Activated T-helper 1 cell treated with anti-CD3 and anti-CD28 coated beads, Interleukin-12 subunit alpha, Interleukin-12 subunit beta, Interleukin-2, Interleukin-4 antibody, amounts not matched to agents 30 ng/mL and 10 ng/mL and 1 ng/mL, durations not matched to agents 14 hours and 24 hours and 36 hours (primary cell): ENCODE results near the gene LMOD2. TPM values are rescaled to one million over a fixed set of nuclear protein-coding genes. Genes with fewer than 3 reads are reported as not detected.
"Not testable (repeated sequence)": the region's sequence is repeated elsewhere in the genome, so short reads cannot be mapped to it uniquely, and the experiment has no call there.

Experiments
- DNase-seq: peaks from one replicate; pipeline ENCODE4 v3.0.0; 2021; ENCODE audit warnings: low spot score
- H3K27ac Mint-ChIP-seq: one replicate; pipeline ENCODE4 v1.8.0; 2021; ENCODE audit warnings: mild to moderate bottlenecking, mixed read lengths
- H3K27me3 Mint-ChIP-seq: one replicate; pipeline ENCODE4 v1.8.0; 2022; ENCODE audit warnings: mild to moderate bottlenecking, moderate library complexity, mixed read lengths; ENCODE audit not compliant: insufficient read depth
- H3K36me3 Mint-ChIP-seq: one replicate; pipeline ENCODE4 v1.8.0; 2021; ENCODE audit warnings: low read depth, mixed read lengths
- H3K4me1 Mint-ChIP-seq: one replicate; pipeline ENCODE4 v1.8.0; 2021; ENCODE audit warnings: low read depth, mixed read lengths
- H3K4me3 Mint-ChIP-seq: one replicate; pipeline ENCODE4 v1.8.0; 2021; ENCODE audit warnings: mild to moderate bottlenecking, moderate library complexity, mixed read lengths
- H3K9me3 Mint-ChIP-seq: one replicate; pipeline ENCODE4 v1.8.0; 2021; ENCODE audit warnings: mixed read lengths
- intact Hi-C: fragments of 100-400 bp; cut with micrococcal nuclease; formaldehyde crosslinking; loops from one replicate; pipeline ENCODE4 v1.15.1; 2024
- total RNA-seq: library from RNA; stranded (reverse); gene quantifications from 2 replicates; pipeline ENCODE4 v1.2.3, GENCODE V29; 2022

LMOD2 gene
- total RNA-seq, 1 donor from 2014 or later: not detected

DNA sequence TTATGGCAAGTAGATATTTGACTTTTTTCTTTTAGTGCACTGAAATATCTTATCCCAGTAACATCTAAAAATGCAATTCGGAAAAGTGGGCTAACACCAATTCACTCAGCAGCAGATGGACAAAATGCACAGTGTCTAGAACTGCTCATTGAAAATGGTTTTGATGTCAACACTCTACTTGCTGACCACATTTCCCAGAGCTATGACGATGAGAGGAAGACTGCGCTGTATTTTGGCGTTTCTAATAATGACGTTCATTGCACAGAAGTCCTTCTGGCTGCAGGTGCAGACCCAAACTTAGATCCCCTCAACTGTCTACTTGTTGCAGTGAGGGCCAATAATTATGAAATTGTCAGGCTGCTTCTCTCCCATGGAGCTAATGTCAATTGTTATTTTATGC lies 26.8 kb upstream of the LMOD2 start:
- Mint-ChIP-seq H3K27me3 (peaks cover 4% of the 10 kb centered on the region), H3K27ac (no peak overlapping the region), H3K4me1 (no peaks in the 10 kb centered on the region), H3K9me3 (no peaks in the 10 kb centered on the region), H3K36me3 (no peaks in the 10 kb centered on the region), H3K4me3 (no peak overlapping the region)
- DNase-seq: no peak
- intact Hi-C loops: no loop called here

GRCh38 chr7:123629281-123629680 lies 26.4 kb upstream of the LMOD2 start:
- H3K36me3 Mint-ChIP-seq: no peaks in the 10 kb centered on the region
- no peak overlapping the region for H3K4me3 Mint-ChIP-seq
- no peak for DNase-seq
- no peak overlapping the region for H3K27ac Mint-ChIP-seq
- H3K27me3 Mint-ChIP-seq: peaks cover 4% of the 10 kb centered on the region
- H3K4me1 Mint-ChIP-seq: no peaks in the 10 kb centered on the region
- intact Hi-C loops: no loop called here
- H3K9me3 Mint-ChIP-seq: no peaks in the 10 kb centered on the region

- H3K9me3 Mint-ChIP-seq: no peaks in the 10 kb centered on the region
- intact Hi-C loops: no loop called here
- H3K27ac Mint-ChIP-seq: no peak overlapping the region
Observed at GRCh38 chr7:123632808-123633207, 22.9 kb upstream of the LMOD2 start.

GRCh38 chr7:123633553-123633952 lies 22.1 kb upstream of the LMOD2 start:
- Mint-ChIP-seq H3K36me3 (no peaks in the 10 kb centered on the region), H3K9me3 (no peaks in the 10 kb centered on the region), H3K4me3 (no peak overlapping the region), H3K27me3 (peaks cover 8% of the 10 kb centered on the region), H3K27ac (no peak overlapping the region), H3K4me1 (no peaks in the 10 kb centered on the region)
- intact Hi-C loops: no loop called here
- DNase-seq: no peak

More at GRCh38 chr7:123632808-123633207, 22.9 kb upstream of the LMOD2 start:
- Mint-ChIP-seq H3K27me3 (peaks cover 12% of the 10 kb centered on the region), H3K4me3 (no peak overlapping the region), H3K4me1 (no peaks in the 10 kb centered on the region), H3K36me3 (no peaks in the 10 kb centered on the region)
- no peak for DNase-seq

DNA sequence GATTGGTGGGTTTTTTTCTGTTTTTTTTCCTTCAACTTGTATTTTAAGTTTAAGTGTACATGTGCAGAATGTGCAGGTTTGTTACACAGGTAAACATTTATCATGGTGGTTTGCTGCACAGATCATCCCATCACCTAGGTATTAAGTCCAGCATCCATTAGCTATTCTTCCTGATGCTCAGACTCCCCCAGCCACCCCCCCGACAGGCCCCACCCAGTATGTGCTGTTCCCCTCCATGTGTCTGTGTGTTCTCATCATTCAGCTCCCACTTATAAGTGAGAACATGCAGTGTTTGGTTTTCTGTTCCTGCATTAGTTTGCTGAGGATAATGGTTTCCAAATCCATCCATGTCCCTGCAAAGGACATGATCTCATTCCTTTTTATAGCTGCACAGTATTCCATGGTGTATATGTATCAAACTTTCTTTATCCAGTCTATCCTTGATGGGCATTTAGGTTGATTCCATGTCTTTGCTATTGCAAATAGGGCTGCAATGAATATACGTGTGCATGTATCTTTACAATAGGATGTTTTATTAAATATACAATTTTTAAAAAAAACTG lies 21.6 kb upstream of the LMOD2 start:
- intact Hi-C loops, DNase-seq, H3K4me3 Mint-ChIP-seq, H3K27ac Mint-ChIP-seq, H3K4me1 Mint-ChIP-seq, H3K9me3 Mint-ChIP-seq, H3K36me3 Mint-ChIP-seq, H3K27me3 Mint-ChIP-seq: not testable (repeated sequence)

- intact Hi-C loops: loop anchor here (1.0 kb wide), 1 partner anchor 230 kb away; no protein-coding TSS in a partner anchor
- Mint-ChIP-seq H3K36me3 (no peaks in the 10 kb centered on the region), H3K27me3 (peaks cover 8% of the 10 kb centered on the region), H3K4me3 (no peak overlapping the region), H3K4me1 (no peaks in the 10 kb centered on the region), H3K9me3 (no peaks in the 10 kb centered on the region), H3K27ac (no peak overlapping the region)
- DNase-seq: no peak
Observed at GRCh38 chr7:123635551-123636359, 19.9 kb upstream of the LMOD2 start.

DNA sequence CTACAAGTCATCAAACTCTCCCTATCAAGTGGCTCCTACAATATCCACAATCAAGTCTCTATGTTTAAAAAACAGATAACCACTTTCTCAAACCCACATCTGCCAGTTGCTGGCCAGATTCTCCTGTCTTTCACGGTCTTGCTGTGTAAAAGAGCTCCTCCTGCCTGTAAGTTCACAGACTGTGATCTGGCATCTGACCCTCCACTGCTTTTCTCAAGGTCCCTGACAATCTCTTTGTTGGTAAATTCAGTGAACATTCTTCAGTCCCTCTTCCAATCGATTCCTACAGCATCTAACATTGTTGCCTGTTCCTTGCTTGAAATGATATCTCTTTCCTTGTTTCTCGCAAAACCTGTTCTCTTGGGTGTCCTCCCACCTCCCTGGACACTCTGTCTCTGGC lies 18.5 kb upstream of the LMOD2 start:
- Mint-ChIP-seq H3K36me3 (no peaks in the 10 kb centered on the region), H3K27ac (no peak overlapping the region), H3K9me3 (no peaks in the 10 kb centered on the region), H3K4me1 (no peaks in the 10 kb centered on the region), H3K4me3 (no peak overlapping the region), H3K27me3 (peaks cover 11% of the 10 kb centered on the region)
- no peak for DNase-seq
- intact Hi-C loops: no loop called here

- intact Hi-C loops: no loop called here
Observed at GRCh38 chr7:123637878-123638277, 17.8 kb upstream of the LMOD2 start.

GRCh38 chr7:123639631-123640030 lies 16.0 kb upstream of the LMOD2 start:
- intact Hi-C loops: no loop called here
- no peak overlapping the region for H3K4me3 Mint-ChIP-seq
- DNase-seq: no peak

More at GRCh38 chr7:123637878-123638277, 17.8 kb upstream of the LMOD2 start:
- Mint-ChIP-seq H3K4me1 (no peaks in the 10 kb centered on the region), H3K36me3 (no peaks in the 10 kb centered on the region), H3K9me3 (no peaks in the 10 kb centered on the region), H3K27ac (no peak overlapping the region), H3K4me3 (no peak overlapping the region), H3K27me3 (peaks cover 11% of the 10 kb centered on the region)
- no peak for DNase-seq

DNA sequence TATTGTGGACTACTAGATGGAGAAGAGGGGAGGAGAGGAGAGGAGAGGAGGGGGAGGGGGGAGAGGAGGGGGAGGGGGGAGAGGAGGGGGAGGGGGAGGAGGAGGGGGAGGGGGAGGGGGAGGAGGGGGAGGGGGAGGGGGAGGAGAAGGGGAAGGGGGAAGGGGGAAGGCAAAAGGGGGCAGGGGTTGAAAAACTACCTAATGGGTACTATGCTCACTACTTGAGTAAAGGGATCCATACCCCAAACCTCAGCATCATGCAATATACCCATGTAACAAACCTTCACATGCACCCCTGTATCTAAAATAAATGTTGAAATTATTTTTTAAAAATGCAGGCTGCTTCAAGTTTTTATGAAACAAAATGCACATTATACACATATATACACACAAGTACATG lies 15.1 kb upstream of the LMOD2 start:
- no peak overlapping the region for H3K27ac Mint-ChIP-seq
- no peaks in the 10 kb centered on the region for H3K36me3 Mint-ChIP-seq
- DNase-seq: no peak
- intact Hi-C loops: no loop called here
- peaks cover 22% of the 10 kb centered on the region for H3K27me3 Mint-ChIP-seq
- no peak overlapping the region for H3K4me3 Mint-ChIP-seq
- no peaks in the 10 kb centered on the region for H3K9me3 Mint-ChIP-seq
- no peaks in the 10 kb centered on the region for H3K4me1 Mint-ChIP-seq

More at GRCh38 chr7:123639631-123640030, 16.0 kb upstream of the LMOD2 start:
- Mint-ChIP-seq H3K4me1 (no peaks in the 10 kb centered on the region), H3K9me3 (no peaks in the 10 kb centered on the region), H3K27ac (no peak overlapping the region), H3K27me3 (peaks cover 24% of the 10 kb centered on the region), H3K36me3 (no peaks in the 10 kb centered on the region)

DNA sequence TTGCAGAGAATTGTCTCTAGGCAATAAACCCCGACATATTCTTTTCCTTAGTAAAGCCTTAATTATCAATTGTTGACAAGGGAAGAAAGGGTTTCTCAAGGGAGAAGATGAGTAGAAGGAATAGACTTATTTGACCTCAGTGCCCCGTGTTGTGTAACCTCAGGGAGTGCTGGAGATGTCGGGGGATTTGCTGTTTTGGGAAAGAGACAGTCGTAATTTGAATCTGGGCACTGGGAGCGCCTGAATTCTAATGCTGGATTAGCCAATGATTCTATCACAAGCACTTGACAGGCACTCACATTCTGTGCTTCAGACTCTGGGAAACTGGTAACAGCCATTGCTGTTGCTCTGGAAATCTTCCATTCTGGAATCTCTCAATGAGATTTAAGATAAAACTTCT lies 13.8 kb upstream of the LMOD2 start:
- DNase-seq: no peak
- H3K4me3 Mint-ChIP-seq: no peak overlapping the region
- H3K9me3 Mint-ChIP-seq: no peaks in the 10 kb centered on the region
- no peak overlapping the region for H3K27ac Mint-ChIP-seq
- intact Hi-C loops: no loop called here
- H3K4me1 Mint-ChIP-seq: no peaks in the 10 kb centered on the region
- no peaks in the 10 kb centered on the region for H3K36me3 Mint-ChIP-seq
- H3K27me3 Mint-ChIP-seq: peaks cover 22% of the 10 kb centered on the region

- Mint-ChIP-seq H3K4me3 (no peak overlapping the region), H3K27me3 (peaks cover 17% of the 10 kb centered on the region), H3K36me3 (no peaks in the 10 kb centered on the region), H3K4me1 (no peaks in the 10 kb centered on the region), H3K27ac (no peak overlapping the region), H3K9me3 (no peaks in the 10 kb centered on the region)
- DNase-seq: no peak
- intact Hi-C loops: no loop called here
Observed at GRCh38 chr7:123643495-123644441, 11.9 kb upstream of the LMOD2 start.

DNA sequence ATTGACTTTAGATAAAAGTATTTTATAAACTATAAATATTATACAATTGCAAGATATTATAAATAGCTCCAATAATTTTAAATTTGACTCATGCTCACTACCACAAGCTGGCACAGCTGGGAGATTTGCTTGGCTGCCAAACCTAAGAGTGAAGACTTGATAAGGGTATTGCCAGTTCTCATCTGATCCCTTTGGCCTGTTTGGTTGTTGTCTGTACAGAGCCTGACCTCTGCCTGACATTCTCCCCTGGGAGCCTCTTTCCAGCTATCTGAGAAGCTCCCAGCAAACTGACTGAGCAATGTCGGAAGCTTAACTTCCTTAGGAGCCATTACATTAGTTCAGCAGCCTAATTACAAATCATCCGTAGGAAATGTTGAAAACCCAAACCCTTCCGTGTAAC lies 10.2 kb upstream of the LMOD2 start:
- H3K9me3 Mint-ChIP-seq: no peaks in the 10 kb centered on the region
- no peaks in the 10 kb centered on the region for H3K36me3 Mint-ChIP-seq
- intact Hi-C loops: no loop called here
- no peaks in the 10 kb centered on the region for H3K4me1 Mint-ChIP-seq
- no peak overlapping the region for H3K27ac Mint-ChIP-seq
- no peak for DNase-seq
- H3K27me3 Mint-ChIP-seq: peaks cover 17% of the 10 kb centered on the region
- no peak overlapping the region for H3K4me3 Mint-ChIP-seq
